Measurements from ENCODE around the gene CACNB4. TPM values are rescaled to one million over a fixed set of nuclear protein-coding genes. Genes with fewer than 3 reads are reported as not detected.

The CACNB4 gene
- total RNA-seq, 1 donor, result 0.84 TPM

- Histone ChIP-seq H3K9me3 (ENCODE audit: low read depth, low read length) (no peaks in the 10 kb centered on the region), H3K27me3 (ENCODE audit: insufficient read depth, low read length) (no peaks in the 10 kb centered on the region), H3K4me1 (ENCODE audit: insufficient read depth, low read length) (no peaks in the 10 kb centered on the region), H3K4me3 (ENCODE audit: low read length) (no peak overlapping the region)
These were observed 238.6 kb downstream of the CACNB4 start for GRCh38 chr2:151860210-151860609.

- H3K4me1 ChIP-seq (ENCODE audit: insufficient read depth, low read length), result no peaks in the 10 kb centered on the region
- H3K4me3 ChIP-seq (ENCODE audit: low read length), result no peak overlapping the region
- H3K9me3 ChIP-seq (ENCODE audit: low read depth, low read length), result no peaks in the 10 kb centered on the region
- H3K27me3 ChIP-seq (ENCODE audit: insufficient read depth, low read length), result no peaks in the 10 kb centered on the region
These were observed 241.2 kb downstream of the CACNB4 start for GRCh38 chr2:151857650-151858049.

- no peaks in the 10 kb centered on the region for H3K9me3 ChIP-seq (ENCODE audit: low read depth, low read length)
- no peaks in the 10 kb centered on the region for H3K4me1 ChIP-seq (ENCODE audit: insufficient read depth, low read length)
- no peak overlapping the region for H3K4me3 ChIP-seq (ENCODE audit: low read length)
- no peaks in the 10 kb centered on the region for H3K27me3 ChIP-seq (ENCODE audit: insufficient read depth, low read length)
These were observed 243.7 kb downstream of the CACNB4 start for GRCh38 chr2:151855111-151855510.

- H3K27me3 ChIP-seq (ENCODE audit: insufficient read depth, low read length), result no peaks in the 10 kb centered on the region
- H3K4me1 ChIP-seq (ENCODE audit: insufficient read depth, low read length), result no peaks in the 10 kb centered on the region
- H3K9me3 ChIP-seq (ENCODE audit: low read depth, low read length), result no peaks in the 10 kb centered on the region
- no peak overlapping the region for H3K4me3 ChIP-seq (ENCODE audit: low read length)
These were observed 245.6 kb downstream of the CACNB4 start for GRCh38 chr2:151853070-151853758.

GRCh38 chr2:151852260-151853069 lies 246.4 kb downstream of the CACNB4 start:
- Histone ChIP-seq H3K4me3 (ENCODE audit: low read length) (no peak overlapping the region), H3K9me3 (ENCODE audit: low read depth, low read length) (no peaks in the 10 kb centered on the region), H3K27me3 (ENCODE audit: insufficient read depth, low read length) (no peaks in the 10 kb centered on the region), H3K4me1 (ENCODE audit: insufficient read depth, low read length) (no peaks in the 10 kb centered on the region)

GRCh38 chr2:151851761-151852160 lies 247.1 kb downstream of the CACNB4 start:
- no peak overlapping the region for H3K4me3 ChIP-seq (ENCODE audit: low read length)
- no peaks in the 10 kb centered on the region for H3K9me3 ChIP-seq (ENCODE audit: low read depth, low read length)
- no peaks in the 10 kb centered on the region for H3K4me1 ChIP-seq (ENCODE audit: insufficient read depth, low read length)
- H3K27me3 ChIP-seq (ENCODE audit: insufficient read depth, low read length), result no peaks in the 10 kb centered on the region

- no peaks in the 10 kb centered on the region for H3K4me1 ChIP-seq (ENCODE audit: insufficient read depth, low read length)
These were observed 249.3 kb downstream of the CACNB4 start for GRCh38 chr2:151849413-151850010.

GRCh38 chr2:151845884-151846283 lies 253.0 kb downstream of the CACNB4 start:
- no peaks in the 10 kb centered on the region for H3K9me3 ChIP-seq (ENCODE audit: low read depth, low read length)
- H3K4me3 ChIP-seq (ENCODE audit: low read length), result no peak overlapping the region
- H3K27me3 ChIP-seq (ENCODE audit: insufficient read depth, low read length), result no peaks in the 10 kb centered on the region
- H3K4me1 ChIP-seq (ENCODE audit: insufficient read depth, low read length), result peaks cover 13% of the 10 kb centered on the region

More at GRCh38 chr2:151849413-151850010, 249.3 kb downstream of the CACNB4 start:
- H3K4me3 ChIP-seq (ENCODE audit: low read length), result no peak overlapping the region
- no peaks in the 10 kb centered on the region for H3K27me3 ChIP-seq (ENCODE audit: insufficient read depth, low read length)
- H3K9me3 ChIP-seq (ENCODE audit: low read depth, low read length), result no peaks in the 10 kb centered on the region

GRCh38 chr2:151845481-151845880 lies 253.4 kb downstream of the CACNB4 start:
- no peaks in the 10 kb centered on the region for H3K27me3 ChIP-seq (ENCODE audit: insufficient read depth, low read length)
- H3K4me1 ChIP-seq (ENCODE audit: insufficient read depth, low read length), result peaks cover 17% of the 10 kb centered on the region
- no peaks in the 10 kb centered on the region for H3K9me3 ChIP-seq (ENCODE audit: low read depth, low read length)
- no peak overlapping the region for H3K4me3 ChIP-seq (ENCODE audit: low read length)

GRCh38 chr2:151844211-151844896 lies 254.5 kb downstream of the CACNB4 start:
- H3K27me3 ChIP-seq (ENCODE audit: insufficient read depth, low read length), result no peaks in the 10 kb centered on the region
- peaks cover 21% of the 10 kb centered on the region for H3K4me1 ChIP-seq (ENCODE audit: insufficient read depth, low read length)

GRCh38 chr2:151843691-151844061 lies 255.2 kb downstream of the CACNB4 start:
- no peaks in the 10 kb centered on the region for H3K27me3 ChIP-seq (ENCODE audit: insufficient read depth, low read length)
- no peaks in the 10 kb centered on the region for H3K9me3 ChIP-seq (ENCODE audit: low read depth, low read length)
- H3K4me1 ChIP-seq (ENCODE audit: insufficient read depth, low read length), result peaks cover 21% of the 10 kb centered on the region
- H3K4me3 ChIP-seq (ENCODE audit: low read length), result no peak overlapping the region

More at GRCh38 chr2:151844211-151844896, 254.5 kb downstream of the CACNB4 start:
- no peak overlapping the region for H3K4me3 ChIP-seq (ENCODE audit: low read length)
- H3K9me3 ChIP-seq (ENCODE audit: low read depth, low read length), result no peaks in the 10 kb centered on the region

- Histone ChIP-seq H3K9me3 (ENCODE audit: low read depth, low read length) (no peaks in the 10 kb centered on the region), H3K4me3 (ENCODE audit: low read length) (no peak overlapping the region), H3K4me1 (ENCODE audit: insufficient read depth, low read length) (peaks cover 21% of the 10 kb centered on the region), H3K27me3 (ENCODE audit: insufficient read depth, low read length) (no peaks in the 10 kb centered on the region)
These were observed 255.8 kb downstream of the CACNB4 start for GRCh38 chr2:151842830-151843690.

GRCh38 chr2:151841047-151841424 lies 257.8 kb downstream of the CACNB4 start:
- H3K9me3 ChIP-seq (ENCODE audit: low read depth, low read length), result no peaks in the 10 kb centered on the region
- peaks cover 21% of the 10 kb centered on the region for H3K4me1 ChIP-seq (ENCODE audit: insufficient read depth, low read length)
- H3K4me3 ChIP-seq (ENCODE audit: low read length), result no peak overlapping the region
- H3K27me3 ChIP-seq (ENCODE audit: insufficient read depth, low read length), result no peaks in the 10 kb centered on the region
